HG03378 (cell line): ENCODE data around the gene COP1.

Experiments used
- ATAC-seq: cut with Tn5 transposase; IDR thresholded peaks from one replicate; pipeline ENCODE4 v1.9.1; 2021; ENCODE audit warnings: mild to moderate bottlenecking, moderate library complexity; ENCODE audit not compliant: unreplicated experiment

COP1 gene

GRCh38 chr1:176201568-176201967, 5.5 kb downstream of the COP1 start:
- ATAC-seq = no peak

DNA sequence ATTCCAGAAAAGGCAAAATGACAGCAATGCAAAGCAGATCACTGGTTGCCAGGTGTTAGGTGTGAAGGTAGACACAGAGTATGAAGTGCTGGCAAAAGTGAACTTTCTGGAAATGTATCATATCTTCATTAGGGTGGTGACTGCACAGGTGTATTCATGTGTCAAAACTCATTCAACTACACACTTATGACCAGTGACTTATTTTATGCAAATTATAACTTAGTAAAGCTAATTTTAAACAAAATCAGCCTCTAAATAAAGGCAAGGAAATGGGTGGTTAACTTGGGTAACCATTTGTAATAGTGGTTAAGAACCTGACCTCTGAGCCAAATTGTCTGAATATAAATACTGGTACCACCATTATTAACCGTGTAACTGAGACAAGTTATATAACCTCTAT, 7.4 kb downstream of the COP1 start:
- no peak for ATAC-seq

- no peak for ATAC-seq
These were observed 8.7 kb downstream of the COP1 start for GRCh38 chr1:176198413-176198812.

GRCh38 chr1:176196728-176197127, 10.4 kb downstream of the COP1 start:
- ATAC-seq = no peak

DNA sequence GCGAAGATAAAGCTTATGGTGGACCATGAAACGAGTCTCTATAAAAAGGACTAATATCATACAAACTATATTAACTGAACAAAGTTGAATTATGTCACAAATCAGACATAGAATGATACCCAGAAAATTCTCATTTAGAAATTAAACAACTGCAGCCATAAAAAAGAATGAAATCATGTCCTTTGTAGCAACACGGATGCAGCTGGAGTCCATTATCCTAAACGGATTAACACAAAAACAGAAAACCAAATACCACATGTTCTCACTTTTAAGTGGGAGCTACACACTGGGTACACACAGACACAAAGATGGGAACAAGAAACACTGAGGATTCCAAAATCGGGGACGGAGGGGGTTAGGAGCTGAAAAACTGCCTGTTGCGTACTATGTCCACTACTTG, 11.5 kb downstream of the COP1 start:
- ATAC-seq = no peak

- no peak for ATAC-seq
These were observed 13.4 kb downstream of the COP1 start for GRCh38 chr1:176193663-176194062.

DNA sequence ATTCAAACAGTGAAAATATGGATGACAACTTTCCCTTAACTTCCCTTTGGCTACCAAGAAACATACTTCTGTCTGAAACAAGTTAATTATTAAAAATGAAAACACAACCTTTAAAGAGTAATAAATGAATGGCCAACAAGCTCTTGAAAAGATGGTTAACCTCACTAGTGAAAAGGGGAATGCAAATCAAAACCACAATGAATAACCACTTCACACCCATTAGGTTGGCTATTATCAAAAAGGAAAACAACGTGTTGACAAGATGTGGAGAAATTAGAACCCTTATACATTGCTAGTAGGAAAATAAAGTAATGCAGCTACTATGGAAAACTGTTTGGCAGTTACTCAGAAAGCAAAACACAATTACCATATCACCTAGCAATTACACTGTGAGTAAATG, 14.1 kb downstream of the COP1 start:
- peak; percentile 92 for ATAC-seq

DNA sequence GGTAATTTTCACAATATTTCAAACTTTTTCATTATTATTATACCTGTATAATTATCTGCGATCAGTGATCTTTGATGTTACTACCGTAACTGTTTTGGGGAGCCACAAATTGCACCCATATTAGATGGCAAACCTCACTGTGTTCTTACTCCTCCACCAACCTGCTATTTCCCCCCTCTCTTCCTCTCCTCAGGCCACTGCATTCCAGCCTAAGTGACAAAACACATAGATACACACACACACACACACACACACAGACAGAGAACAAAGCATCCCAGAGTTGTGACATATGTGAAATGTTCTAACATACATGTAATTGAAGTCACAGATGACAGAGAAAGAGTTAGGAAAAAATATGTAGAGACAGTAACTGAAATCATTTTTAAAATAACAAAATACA, 18.5 kb downstream of the COP1 start:
- no peak for ATAC-seq

- no peak for ATAC-seq
These were observed 20.1 kb downstream of the COP1 start for GRCh38 chr1:176187001-176187400.

- no peak for ATAC-seq
These were observed 23.5 kb downstream of the COP1 start for GRCh38 chr1:176183618-176184017.

- ATAC-seq = no peak
These were observed 28.8 kb downstream of the COP1 start for GRCh38 chr1:176178316-176178715.

GRCh38 chr1:176177764-176178163, 29.3 kb downstream of the COP1 start:
- ATAC-seq = peak; percentile 92

GRCh38 chr1:176174108-176174507, 33.0 kb downstream of the COP1 start:
- ATAC-seq = no peak

GRCh38 chr1:176172215-176172614, 34.9 kb downstream of the COP1 start:
- no peak for ATAC-seq

DNA sequence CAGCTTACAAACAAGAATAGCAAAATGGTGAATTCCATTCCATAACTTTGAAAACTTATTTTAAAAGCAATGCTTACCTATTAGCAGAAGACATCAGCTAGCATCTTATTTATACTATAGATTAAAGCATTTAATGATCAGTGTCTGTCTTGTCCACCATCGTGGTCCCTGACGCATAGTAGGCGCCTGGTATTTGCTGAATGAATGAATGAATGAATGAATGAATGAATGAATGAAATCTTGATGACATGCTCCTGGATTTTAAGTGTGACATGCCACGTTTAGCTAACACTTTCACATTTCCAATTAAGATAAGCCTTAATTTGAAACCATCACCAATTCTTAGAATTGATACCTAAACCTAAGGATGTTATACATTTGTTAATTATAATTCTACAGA, 39.9 kb downstream of the COP1 start:
- ATAC-seq = no peak

DNA sequence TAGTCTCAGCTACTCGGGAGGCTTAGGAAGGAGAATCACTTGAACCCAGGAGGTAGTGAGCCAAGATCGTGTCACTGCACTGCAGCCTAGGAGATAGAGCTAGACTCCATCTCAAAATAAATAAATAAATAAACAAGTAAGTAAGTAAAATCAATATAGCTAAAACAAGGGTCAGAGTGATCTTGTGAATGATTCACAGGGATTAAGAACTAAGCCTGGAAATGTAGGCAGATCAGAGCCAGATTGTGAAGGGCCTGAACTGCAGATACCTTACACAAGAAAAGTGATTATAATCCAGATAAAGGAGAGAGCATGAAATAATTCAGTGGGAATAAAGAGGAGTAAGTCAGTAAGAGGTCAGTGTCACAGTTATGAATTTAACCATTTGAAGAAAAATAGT, 41.5 kb downstream of the COP1 start:
- ATAC-seq = no peak

- no peak for ATAC-seq
These were observed 42.9 kb downstream of the COP1 start for GRCh38 chr1:176164014-176164678.

GRCh38 chr1:176159993-176160392, 47.1 kb downstream of the COP1 start:
- no peak for ATAC-seq

- no peak for ATAC-seq
These were observed 49.1 kb downstream of the COP1 start for GRCh38 chr1:176157995-176158394.

- no peak for ATAC-seq
These were observed 56.9 kb downstream of the COP1 start for GRCh38 chr1:176149939-176150807.

DNA sequence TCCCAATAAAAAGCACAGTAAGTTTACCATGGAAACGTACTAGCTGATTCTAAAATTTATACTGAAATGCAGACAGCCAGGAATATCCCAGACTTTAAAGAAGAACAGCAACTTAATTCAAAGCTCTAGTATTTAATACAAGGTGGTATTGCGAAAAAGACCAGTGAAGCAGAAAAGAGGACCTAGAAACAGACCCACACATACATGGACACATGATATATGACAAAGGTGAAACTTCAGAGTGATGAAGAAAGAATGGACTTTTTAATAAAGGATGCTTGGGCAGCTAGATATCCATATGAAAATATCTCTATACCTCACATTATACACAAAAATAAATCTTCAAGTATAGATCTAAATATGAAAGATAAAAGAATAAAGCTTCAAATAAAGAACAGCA, 62.6 kb downstream of the COP1 start:
- ATAC-seq = no peak

DNA sequence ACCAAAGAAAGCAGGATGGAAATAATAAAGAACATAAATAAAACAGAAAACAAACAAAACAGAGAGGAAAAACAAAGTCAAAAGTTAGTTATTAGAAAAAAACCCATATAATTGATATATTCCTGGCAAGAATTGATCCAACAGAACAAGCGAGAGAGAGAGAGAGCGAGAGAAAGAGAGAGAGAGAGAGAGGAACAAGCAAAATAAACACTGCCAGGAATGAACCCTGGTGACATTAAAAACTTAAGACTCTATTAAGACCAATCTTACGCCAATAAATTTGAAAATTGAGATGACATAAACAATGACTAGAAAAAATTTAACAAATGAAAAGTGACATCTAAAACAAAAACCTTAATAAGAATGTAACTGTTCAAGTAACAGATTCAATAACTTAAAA, 64.1 kb downstream of the COP1 start:
- ATAC-seq = no peak
